HepG2 (cell line): ENCODE data around the gene RAD54L. TPM values are rescaled to one million over a fixed set of nuclear protein-coding genes. Genes with fewer than 3 reads are reported as not detected.

Source experiments
- CEBPG ChIP-seq: IDR thresholded peaks from 2 replicates; pipeline ENCODE4 v1.6.1; 2016
- GTF2F1 ChIP-seq: fragments of 150-350 bp; IDR thresholded peaks from 2 replicates; pipeline ENCODE4 v1.6.1; 2014; ENCODE audit warnings: low read length
- HINFP ChIP-seq: sonication (generic); formaldehyde crosslinking; IDR thresholded peaks from 2 replicates; pipeline ENCODE4 v1.4.0; 2020; ENCODE audit warnings: low read depth, mild to moderate bottlenecking, missing genetic modification reagents
- HMG20A ChIP-seq: IDR thresholded peaks from 2 replicates; pipeline ENCODE4 v1.6.1; 2016; ENCODE audit warnings: borderline replicate concordance
- MBNL3 ChIP-seq: fragments of 250-450 bp; sonication (Bioruptor Pico); conservative IDR thresholded peaks from 2 replicates; pipeline ENCODE4 v1.8.0; 2022; ENCODE audit warnings: mild to moderate bottlenecking, inconsistent platforms
- MEIS1 ChIP-seq: sonication (generic); formaldehyde crosslinking; IDR thresholded peaks from 2 replicates; pipeline ENCODE4 v1.9.0; 2021; ENCODE audit warnings: mild to moderate bottlenecking, missing genetic modification reagents, moderate library complexity, borderline replicate concordance
- PPARG ChIP-seq: conservative IDR thresholded peaks from 2 replicates; pipeline ENCODE4 v1.6.1; 2016; ENCODE audit warnings: missing biosample characterization, missing genetic modification reagents
- RNF2 ChIP-seq: fragments of 450-650 bp; conservative IDR thresholded peaks from 2 replicates; pipeline ENCODE4 v1.6.1; 2016; ENCODE audit warnings: low read depth
- SMAD3 ChIP-seq: sonication (generic); formaldehyde crosslinking; IDR thresholded peaks from 2 replicates; pipeline ENCODE4 v1.4.0; 2020; ENCODE audit warnings: missing genetic modification reagents
- SNAI1 ChIP-seq: sonication (generic); formaldehyde crosslinking; IDR thresholded peaks from 2 replicates; pipeline ENCODE4 v1.5.0; 2020; ENCODE audit warnings: mild to moderate bottlenecking, missing genetic modification reagents, borderline replicate concordance
- SOX6 ChIP-seq, 2 experiments: fragments of 450-650 bp in 1 of 2; sonication (generic) in 1 of 2; formaldehyde crosslinking in 1 of 2; IDR thresholded peaks; 2 replicates each; pipeline versions ENCODE4 v1.4.0 to v1.6.1; 2017 to 2020; ENCODE audit warnings: antibody characterized with exemption in 1 of 2, mild to moderate bottlenecking in 1 of 2, missing genetic modification reagents in 1 of 2
- SYNCRIP ChIP-seq: fragments of 200-400 bp; formaldehyde crosslinking; IDR thresholded peaks from 2 replicates; pipeline ENCODE4 v1.6.1; 2018; ENCODE audit warnings: mild to moderate bottlenecking, low read depth, low read length; ENCODE audit not compliant: insufficient read depth
- TCF12 ChIP-seq, 2 experiments: fragments of 450-650 bp in 1 of 2; sonication (generic) in 1 of 2; formaldehyde crosslinking in 1 of 2; IDR thresholded peaks; 2 replicates each; pipeline versions ENCODE4 v1.6.1 to v1.8.0; 2017 to 2022; ENCODE audit warnings: antibody characterized with exemption in 1 of 2, mild to moderate bottlenecking in 1 of 2, missing genetic modification reagents in 1 of 2, moderate library complexity in 1 of 2
- TEF ChIP-seq: sonication (generic); formaldehyde crosslinking; IDR thresholded peaks from 2 replicates; pipeline ENCODE4 v1.5.0; 2020; ENCODE audit warnings: missing genetic modification reagents
- THAP9 ChIP-seq: sonication (generic); formaldehyde crosslinking; IDR thresholded peaks from 2 replicates; pipeline ENCODE4; 2020; ENCODE audit warnings: missing genetic modification reagents, mild to moderate bottlenecking, borderline replicate concordance
- ZBTB14 ChIP-seq: sonication (generic); formaldehyde crosslinking; IDR thresholded peaks from 2 replicates; pipeline ENCODE4 v1.4.0; 2020; ENCODE audit warnings: missing genetic modification reagents
- ZNF367 ChIP-seq: sonication (generic); formaldehyde crosslinking; IDR thresholded peaks from 2 replicates; pipeline ENCODE4 v1.4.0; 2020; ENCODE audit warnings: missing genetic modification reagents, borderline replicate concordance
- ZNF431 ChIP-seq: sonication (generic); formaldehyde crosslinking; IDR thresholded peaks from 2 replicates; pipeline ENCODE4 v1.9.0; 2022; ENCODE audit warnings: missing genetic modification reagents, low read depth, mild to moderate bottlenecking, borderline replicate concordance
- ZNF441 ChIP-seq: sonication (generic); formaldehyde crosslinking; IDR thresholded peaks from 2 replicates; pipeline ENCODE4 v1.7.0; 2021; ENCODE audit warnings: missing genetic modification reagents, borderline replicate concordance
- ZNF674 ChIP-seq: sonication (generic); formaldehyde crosslinking; IDR thresholded peaks from 2 replicates; pipeline ENCODE4 v1.5.0; 2020; ENCODE audit warnings: low read depth, mild to moderate bottlenecking, missing genetic modification reagents
- ZNF788 ChIP-seq: sonication (generic); formaldehyde crosslinking; IDR thresholded peaks from 2 replicates; pipeline ENCODE4 v1.5.0; 2020; ENCODE audit warnings: mild to moderate bottlenecking, missing genetic modification reagents, borderline replicate concordance
- ZSCAN29 ChIP-seq: sonication (generic); formaldehyde crosslinking; conservative IDR thresholded peaks from 2 replicates; pipeline ENCODE4 v1.4.0; 2020; ENCODE audit warnings: mild to moderate bottlenecking, missing genetic modification reagents
- polyA plus RNA-seq, 8 experiments: library from polyadenylated mRNA; depleted of rRNA in 3 of 8; stranded (reverse) in 7 of 8; unstranded in 1 of 8; fragments of >200 nt; fragmentation: Illumina TruSeq in 4 of 8; extraction: Trizol in 4 of 8; gene quantifications; 2 replicates each; pipeline versions ENCODE4 v1.2.1 to v1.2.3, GENCODE V29; 2011 to 2016; ENCODE audit warnings: low read depth in 4 of 8, missing spikeins in 1 of 8, mixed read lengths in 1 of 8; ENCODE audit not compliant: insufficient read depth in 1 of 8
- total RNA-seq, 5 experiments: library from RNA; depleted of rRNA; stranded (reverse); fragments of >200 nt; fragmentation: Illumina TruSeq; extraction: Trizol; gene quantifications; 2 replicates each; pipeline ENCODE4 v1.2.3, GENCODE V29; 2016; ENCODE audit warnings: low read depth in 1 of 5

RAD54L gene
- total and polyA plus RNA-seq, 2 of the 13 experiments (the other 11 are each of a cell fraction or from before 2014, with no cell fraction given), result 10.2 to 30.0 TPM

DNA sequence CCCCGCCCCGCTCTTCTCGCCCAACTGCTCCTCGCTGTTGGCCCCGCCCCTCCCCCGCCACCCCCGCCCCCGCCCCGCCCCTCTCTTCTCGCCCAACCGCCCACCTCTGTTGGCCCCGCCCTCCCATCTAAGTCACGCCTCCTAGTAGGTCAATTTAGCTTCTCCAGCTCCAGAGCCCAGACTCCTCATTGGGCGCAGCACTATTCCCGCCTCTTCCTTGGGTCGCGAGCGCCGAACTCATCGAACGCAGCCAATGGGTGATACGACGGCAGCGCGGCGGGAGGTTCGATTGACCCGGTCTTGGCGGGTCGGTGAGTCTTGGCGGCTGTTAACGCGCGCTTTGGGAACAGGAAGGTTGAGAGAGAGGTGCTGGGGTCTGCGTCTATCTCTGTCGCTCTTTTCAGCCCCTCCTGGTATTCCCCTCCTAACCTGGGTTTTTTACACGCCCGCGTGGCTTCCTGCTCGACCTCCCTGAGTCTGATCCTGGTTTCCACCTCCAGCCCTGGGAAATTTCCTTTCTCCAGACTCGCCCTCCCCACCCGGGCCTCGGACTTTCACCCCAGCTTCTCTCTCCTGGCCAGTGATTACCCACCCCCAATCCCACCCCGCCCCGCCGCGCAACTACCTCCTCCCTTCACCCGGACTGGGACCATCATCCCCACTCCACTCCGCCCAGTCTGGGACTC is at the start of gene RAD54L (continued):
- TF ChIP-seq TCF12 (IDR thresholded peaks at IDR 0.05), result no peak
- TF ChIP-seq TCF12 (CRISPR knock-in tag; IDR thresholded peaks at IDR 0.05), result 0 out of 2 replicates have a peak, but pooled peaks have one; percentile 28
- no peak for TF ChIP-seq SOX6 (IDR thresholded peaks at IDR 0.05)
- TF ChIP-seq SOX6 (CRISPR knock-in tag; IDR thresholded peaks at IDR 0.05), result 0 out of 2 replicates have a peak, but pooled peaks have one; percentile 18
- no peak for TF ChIP-seq ZNF441 (CRISPR knock-in tag)
- no peak for TF ChIP-seq RNF2
- TF ChIP-seq ZNF788, result peak; percentile 18
- TF ChIP-seq HMG20A (CRISPR knock-in tag), result no peak
- no peak for TF ChIP-seq CEBPG
- no peak for TF ChIP-seq ZNF674 (CRISPR knock-in tag)
- no peak for TF ChIP-seq MEIS1 (CRISPR knock-in tag)
- peak; percentile 35; the same call in 1 of the 2 replicates for TF ChIP-seq PPARG (CRISPR knock-in tag)
- TF ChIP-seq HINFP (CRISPR knock-in tag), result no peak
- no peak for TF ChIP-seq GTF2F1
- no peak for TF ChIP-seq SYNCRIP
- no peak for TF ChIP-seq ZBTB14 (CRISPR knock-in tag)
- TF ChIP-seq SMAD3, result 0 out of 2 replicates have a peak, but pooled peaks have one; percentile 60
- no peak for TF ChIP-seq MBNL3 (CRISPR knock-in tag)
- TF ChIP-seq THAP9 (CRISPR knock-in tag), result no peak
- peak; percentile 76; the same call in 1 of the 2 replicates for TF ChIP-seq ZNF431 (CRISPR knock-in tag)
- TF ChIP-seq SNAI1 (CRISPR knock-in tag), result peak; percentile 82
- no peak for TF ChIP-seq ZSCAN29 (CRISPR knock-in tag)
- TF ChIP-seq TEF (CRISPR knock-in tag), result no peak
- TF ChIP-seq ZNF367, result no peak
